ENCODE measurements around the gene ABHD4.
"Not testable (repeated sequence)": the region's sequence is repeated elsewhere in the genome, so short reads cannot be mapped to it uniquely, and the experiment has no call there.

ABHD4 gene

DNA sequence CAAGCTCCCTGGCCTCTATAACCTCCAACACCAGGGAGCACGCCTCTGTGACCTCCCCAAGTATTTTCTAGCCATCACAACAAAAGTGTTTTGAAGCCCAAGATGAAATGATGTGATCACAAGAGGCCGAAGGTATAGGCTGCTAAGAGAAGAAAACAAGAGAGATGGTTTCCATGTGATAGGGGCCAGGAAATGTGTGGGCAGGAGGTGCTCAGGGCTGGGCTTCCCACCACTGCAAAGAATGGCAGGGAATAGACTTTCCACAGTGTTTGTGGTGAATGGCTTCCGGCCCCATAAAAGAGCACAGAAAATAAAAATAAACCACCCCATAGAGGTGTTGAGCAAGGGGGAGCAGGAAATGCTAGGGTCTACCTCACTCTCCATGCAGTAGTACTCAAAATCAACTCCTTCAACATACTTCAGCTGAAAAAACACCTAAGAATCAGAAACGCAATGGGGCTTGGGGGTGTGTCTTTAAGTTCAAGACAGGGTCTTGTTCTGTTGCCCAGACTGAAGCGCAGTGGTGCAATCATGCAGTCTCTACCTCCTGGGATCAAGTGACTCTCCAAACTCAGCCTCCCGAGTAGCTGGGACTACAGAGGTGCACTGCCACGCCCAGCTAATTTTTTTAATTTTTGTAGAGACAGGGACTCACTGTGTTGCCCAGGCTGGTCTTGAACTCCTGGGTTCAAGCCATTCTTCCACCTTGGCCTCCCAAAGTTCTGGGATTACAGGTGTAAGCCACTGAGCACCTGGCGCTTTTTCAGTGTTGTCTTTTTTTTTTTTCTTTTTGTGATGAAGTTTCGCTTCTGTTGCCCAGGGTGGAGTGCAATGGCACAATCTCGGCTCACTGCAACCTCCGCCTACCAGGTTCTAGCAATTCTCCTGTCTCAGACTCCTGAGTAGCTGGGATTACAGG is 36.2 kb upstream of the ABHD4 start:
- no peak for DNase-seq

DNA sequence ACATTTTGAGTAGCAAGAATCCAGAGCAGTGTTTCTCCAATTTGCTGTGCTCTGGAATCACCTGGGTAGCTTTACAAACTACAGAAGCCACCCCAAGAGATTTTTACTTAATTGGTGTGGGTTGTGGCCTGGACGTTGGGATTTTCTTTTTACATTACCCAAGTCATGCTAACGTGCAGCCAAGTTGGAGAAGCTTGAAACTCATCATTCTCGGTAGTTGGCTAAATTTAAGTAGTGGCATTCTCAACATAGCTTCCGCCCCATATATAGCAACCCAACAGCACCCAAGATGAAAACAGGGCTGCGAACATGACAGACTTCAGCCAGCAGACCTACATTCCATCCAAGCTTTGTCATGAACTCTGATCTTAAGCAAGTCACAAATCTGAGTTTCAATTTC is 34.1 kb upstream of the ABHD4 start:
- DNase-seq = no peak

GRCh38 chr14:22564463-22564862 is 33.6 kb upstream of the ABHD4 start:
- no peak for DNase-seq

- no peak for DNase-seq
Observed at GRCh38 chr14:22565391-22565945, 32.6 kb upstream of the ABHD4 start.

GRCh38 chr14:22566266-22566665 is 31.8 kb upstream of the ABHD4 start:
- DNase-seq = not testable (repeated sequence)

DNA sequence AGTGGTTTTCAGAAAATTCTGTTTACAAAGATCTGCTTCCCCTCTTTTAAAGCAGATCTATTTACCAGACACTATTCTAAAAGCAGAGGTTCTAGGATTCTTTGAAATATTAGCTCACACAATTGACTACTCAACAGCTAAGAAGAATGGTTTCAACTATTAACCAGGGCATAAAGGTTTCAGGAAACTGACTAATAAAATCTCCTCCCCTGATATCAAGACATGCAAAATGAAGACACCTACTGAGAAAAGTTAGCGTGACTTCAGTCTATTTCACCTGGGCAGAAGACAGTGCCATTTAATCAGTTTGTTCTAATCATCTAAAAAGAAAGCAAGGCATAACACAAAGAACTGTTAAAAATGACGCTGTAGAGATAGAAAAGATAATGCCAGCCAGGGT is 31.3 kb upstream of the ABHD4 start:
- DNase-seq = no peak

GRCh38 chr14:22567437-22567836 is 30.7 kb upstream of the ABHD4 start:
- no peak for DNase-seq

DNA sequence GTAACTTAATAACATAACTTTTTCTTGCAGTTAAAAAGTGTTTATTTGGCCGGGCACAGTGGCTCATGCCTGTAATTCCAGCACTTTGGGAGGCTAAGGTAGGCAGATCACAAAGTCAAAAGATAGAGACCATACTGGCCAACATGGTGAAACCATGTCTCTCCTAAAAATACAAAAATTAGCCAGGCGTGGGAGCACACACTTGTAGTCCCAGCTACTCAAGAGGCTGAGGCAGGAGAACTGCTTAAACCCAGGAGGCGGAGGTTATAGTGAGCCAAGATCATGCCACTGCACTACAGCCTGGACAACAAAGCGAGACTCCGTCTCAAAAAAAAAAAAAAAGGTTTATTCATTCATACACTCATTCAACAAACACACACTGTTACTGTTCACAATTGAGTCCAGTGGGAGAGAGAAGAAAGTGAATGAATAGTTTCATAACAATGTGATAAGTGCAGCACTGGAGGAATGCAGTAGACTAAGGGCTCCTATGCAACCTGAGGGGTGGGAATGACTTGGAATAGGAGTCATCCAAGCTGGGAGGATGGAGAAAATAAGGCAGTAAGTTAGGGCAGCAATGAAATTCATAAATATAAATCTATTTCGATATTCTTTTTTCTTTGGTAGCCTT is 28.9 kb upstream of the ABHD4 start:
- no peak for DNase-seq

- DNase-seq = no peak
Observed at GRCh38 chr14:22569737-22570131, 28.4 kb upstream of the ABHD4 start.

DNA sequence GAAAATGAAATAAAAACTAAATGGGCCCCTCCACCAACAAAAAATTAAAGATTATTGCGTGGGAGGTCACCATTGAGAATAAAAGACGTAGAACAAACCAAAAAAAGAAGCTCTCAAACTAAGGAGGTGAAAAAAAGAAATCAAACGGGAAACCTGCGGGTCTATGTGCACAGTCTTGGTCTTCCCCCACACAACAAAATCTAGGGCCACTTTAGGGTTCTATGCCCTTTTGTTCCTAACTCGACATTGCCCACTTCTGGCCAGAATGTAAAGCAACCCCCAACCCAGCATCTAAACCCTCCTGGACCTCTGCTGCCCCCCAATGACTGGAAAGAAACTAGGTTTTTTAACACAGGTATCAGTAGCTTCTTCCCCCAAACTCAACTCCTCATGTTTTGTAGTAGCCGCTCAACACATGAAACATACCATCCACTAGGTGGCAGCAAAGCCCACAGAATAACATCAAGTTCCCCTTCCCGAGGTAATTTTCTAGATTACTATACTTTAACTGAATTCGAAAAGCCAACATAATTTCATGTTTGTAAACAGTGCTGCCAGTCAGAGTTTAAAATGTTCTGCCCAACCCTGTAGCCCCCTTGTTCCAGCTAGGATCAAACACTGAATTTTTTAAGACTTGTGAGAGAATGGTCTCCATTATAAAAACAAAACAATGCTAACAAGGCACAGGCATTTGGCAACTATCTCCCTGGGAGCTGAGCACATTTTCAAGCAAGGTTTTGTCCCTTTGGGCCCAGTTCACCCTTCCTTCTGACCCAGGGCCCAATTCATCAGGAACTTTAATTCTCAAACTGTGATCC is 27.8 kb upstream of the ABHD4 start:
- DNase-seq = peak; percentile 62

DNA sequence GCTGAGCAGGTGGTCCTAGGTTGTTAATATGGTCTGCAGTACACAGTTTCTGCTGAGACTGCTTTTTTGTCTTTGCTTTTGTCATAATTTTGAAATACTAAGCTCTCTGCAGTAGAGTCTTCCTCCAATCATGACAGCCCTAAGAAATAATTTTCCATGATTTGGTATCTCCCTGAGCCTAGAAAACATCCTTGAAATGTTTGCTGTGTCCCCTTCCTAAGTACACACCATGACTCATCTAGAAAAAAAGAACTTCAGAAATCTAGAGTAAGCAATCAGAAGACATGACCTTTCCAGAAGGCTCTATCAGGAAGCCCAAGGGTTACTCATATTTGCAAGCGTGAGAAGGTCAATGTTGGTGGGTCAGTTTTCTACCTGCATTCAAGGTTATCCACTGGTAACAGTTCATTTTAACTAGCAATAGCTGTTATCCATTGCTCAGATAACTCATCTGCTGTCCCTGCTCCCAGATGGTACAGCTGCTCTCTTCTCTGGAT is 25.5 kb upstream of the ABHD4 start:
- no peak for DNase-seq

- no peak for DNase-seq
Observed at GRCh38 chr14:22573804-22574203, 24.3 kb upstream of the ABHD4 start.

DNA sequence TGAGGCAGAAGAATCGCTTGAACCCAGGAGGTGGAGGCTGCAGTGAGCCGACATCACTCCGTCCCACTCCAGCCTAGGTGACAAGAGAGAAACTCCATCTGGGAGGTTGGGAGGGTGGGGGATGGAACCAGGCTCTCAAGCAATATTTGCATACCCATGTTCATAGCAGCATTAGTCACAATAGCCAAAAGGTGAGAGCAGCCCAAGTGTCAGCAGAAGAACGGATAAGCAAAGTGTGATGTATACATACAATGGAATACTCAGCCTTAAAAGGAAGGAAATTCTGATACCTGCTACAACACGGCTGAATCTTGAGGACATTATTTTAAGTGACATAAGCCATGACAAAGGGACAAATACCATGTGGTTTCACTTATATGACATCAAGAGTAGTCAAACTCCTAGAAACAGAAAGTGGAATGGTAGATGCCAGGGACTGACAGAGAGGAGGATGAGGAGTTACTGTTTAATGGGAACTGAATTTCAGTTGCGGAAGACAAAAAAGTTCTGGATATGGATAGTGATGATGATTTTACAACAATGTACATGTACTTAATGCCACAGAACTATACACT is 20.7 kb upstream of the ABHD4 start:
- DNase-seq = no peak

- no peak for DNase-seq
Observed at GRCh38 chr14:22579236-22579635, 18.9 kb upstream of the ABHD4 start.

GRCh38 chr14:22579881-22580280 is 18.2 kb upstream of the ABHD4 start:
- no peak for DNase-seq

- no peak for DNase-seq
Observed at GRCh38 chr14:22580625-22581024, 17.5 kb upstream of the ABHD4 start.

- DNase-seq = no peak
Observed at GRCh38 chr14:22583994-22584393, 14.1 kb upstream of the ABHD4 start.

- DNase-seq = no peak
Observed at GRCh38 chr14:22587247-22587646, 10.9 kb upstream of the ABHD4 start.

GRCh38 chr14:22587677-22588422 is 10.2 kb upstream of the ABHD4 start:
- not testable (repeated sequence) for DNase-seq

- no peak for DNase-seq
Observed at GRCh38 chr14:22588526-22589095, 9.5 kb upstream of the ABHD4 start.

- peak; percentile 98 for DNase-seq
Observed at GRCh38 chr14:22589096-22589839, 8.8 kb upstream of the ABHD4 start, which contains the start of gene DAD1. TSS of gene DAD1 (minus strand) at chr14:22589224. CDS start at chr14:22589157, 67 bp downstream.
